G401 (cell line): ENCODE results near the gene ZACN. TPM values are rescaled to one million over a fixed set of nuclear protein-coding genes. Genes with fewer than 3 reads are reported as not detected.
"Not testable (repeated sequence)": the region's sequence is repeated elsewhere in the genome, so short reads cannot be mapped to it uniquely, and the experiment has no call there.

Experiments used
- DNase-seq: peaks from one replicate; pipeline ENCODE4 v3.0.0-alpha.2; 2015; ENCODE audit warnings: low spot score
- in situ Hi-C: cut with HindIII; loops from 2 replicates; pipeline ENCODE4 v1.10.0; 2016; ENCODE audit warnings: low sequenced_read_pairs, mixed read lengths
- total RNA-seq: library from RNA; depleted of rRNA; stranded (reverse); fragments of >200 nt; shearing (Covaris generic); gene quantifications from 2 replicates; pipeline ENCODE4 v1.2.3, GENCODE V29; 2014

The ZACN gene
- total RNA-seq, 1 experiment from 2014 or later, result not detected

GRCh38 chr17:76078370-76078769, 612 bp upstream of the ZACN start:
- in situ Hi-C loops, DNase-seq: not testable (repeated sequence)

- no peak for DNase-seq
- in situ Hi-C loops, result no loop called here
Measured at GRCh38 chr17:76079535-76079955, 563 bp downstream of the ZACN start.

GRCh38 chr17:76079956-76080767, 1.2 kb downstream of the ZACN start:
- in situ Hi-C loops, result no loop called here
- DNase-seq, result no peak

- DNase-seq, result no peak
- in situ Hi-C loops, result no loop called here
Measured at GRCh38 chr17:76080768-76081287, 1.8 kb downstream of the ZACN start.

GRCh38 chr17:76081295-76082210, 2.6 kb downstream of the ZACN start:
- in situ Hi-C loops, result no loop called here
- no peak for DNase-seq

- in situ Hi-C loops, result no loop called here
- no peak for DNase-seq
Measured at GRCh38 chr17:76082326-76083251, 3.6 kb downstream of the ZACN start.

- DNase-seq, result no peak
- in situ Hi-C loops, result no loop called here
Measured at GRCh38 chr17:76083536-76084182, 4.7 kb downstream of the ZACN start.

- in situ Hi-C loops, result no loop called here
- no peak for DNase-seq
Measured at GRCh38 chr17:76085066-76085730, 6.2 kb downstream of the ZACN start.

- no peak for DNase-seq
- in situ Hi-C loops, result no loop called here
Measured at GRCh38 chr17:76085731-76086366, 6.9 kb downstream of the ZACN start.

GRCh38 chr17:76086384-76086783, 7.4 kb downstream of the ZACN start:
- DNase-seq, result no peak
- in situ Hi-C loops, result no loop called here

GRCh38 chr17:76087531-76087930, 8.5 kb downstream of the ZACN start:
- no peak for DNase-seq
- in situ Hi-C loops, result no loop called here

- DNase-seq, result no peak
- in situ Hi-C loops, result no loop called here
Measured at GRCh38 chr17:76088041-76088867, 9.3 kb downstream of the ZACN start.

GRCh38 chr17:76088868-76089576, 10.0 kb downstream of the ZACN start:
- in situ Hi-C loops, result no loop called here
- DNase-seq, result no peak

- in situ Hi-C loops, result no loop called here
Measured at GRCh38 chr17:76089680-76090516, 10.9 kb downstream of the ZACN start.

GRCh38 chr17:76090517-76091129, 11.6 kb downstream of the ZACN start:
- in situ Hi-C loops, result no loop called here
- DNase-seq, result no peak

More at GRCh38 chr17:76089680-76090516, 10.9 kb downstream of the ZACN start:
- no peak for DNase-seq
